HG03097 (cell line): ENCODE data around the gene WSCD2.

ENCODE experiments used
- ATAC-seq: cut with Tn5 transposase; IDR thresholded peaks from one replicate; pipeline ENCODE4 v1.9.1; 2021; ENCODE audit not compliant: unreplicated experiment, low FRiP score

Gene WSCD2

GRCh38 chr12:108289350-108290161 lies 160.5 kb downstream of the WSCD2 start:
- ATAC-seq, result no peak

- no peak for ATAC-seq
Observed at GRCh38 chr12:108295641-108296040, 166.6 kb downstream of the WSCD2 start.

- no peak for ATAC-seq
Observed at GRCh38 chr12:108296945-108297344, 167.9 kb downstream of the WSCD2 start.

- ATAC-seq, result no peak
Observed at GRCh38 chr12:108297424-108297823, 168.3 kb downstream of the WSCD2 start.

GRCh38 chr12:108297895-108298760 lies 169.0 kb downstream of the WSCD2 start:
- ATAC-seq, result no peak

GRCh38 chr12:108298761-108299275 lies 169.7 kb downstream of the WSCD2 start:
- ATAC-seq, result no peak

GRCh38 chr12:108299516-108299915 lies 170.4 kb downstream of the WSCD2 start:
- no peak for ATAC-seq
